ENCODE data around the gene POTEF.
"Not testable (repeated sequence)": the region's sequence is repeated elsewhere in the genome, so short reads cannot be mapped to it uniquely, and the experiment has no call there.

DNA sequence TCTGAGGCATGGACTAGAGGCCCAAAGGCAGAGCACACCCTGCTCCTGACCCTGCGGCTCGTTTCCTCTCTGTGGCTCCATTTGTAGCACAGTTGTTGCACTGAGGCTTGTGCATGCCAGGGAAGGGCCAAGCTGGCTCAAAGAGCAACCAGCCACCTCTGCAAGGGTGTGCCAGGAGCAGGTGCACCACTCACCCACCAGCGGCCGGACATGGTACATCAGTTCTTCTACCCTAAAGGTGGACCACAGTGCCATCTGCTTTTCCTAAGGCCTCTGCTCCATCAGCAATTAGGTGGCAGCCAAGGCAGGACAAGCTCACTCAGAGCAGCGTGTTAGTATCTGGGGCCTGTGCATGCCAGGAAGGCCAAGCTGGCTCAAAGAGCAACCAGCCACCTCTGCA lies 66.4 kb downstream of the POTEF start:
- TF ChIP-seq EZH2 (IDR thresholded peaks at IDR 0.05; ENCODE audit: borderline replicate concordance, low read depth, low read length, poor library complexity, severe bottlenecking); CTCF (conservative IDR thresholded peaks at IDR 0.05; ENCODE audit: low read depth, low read length): not testable (repeated sequence)

Data from A673 (cell line).